GM21619 (cell line): ENCODE results near the gene ARHGEF17.

ENCODE experiments used
- ATAC-seq: cut with Tn5 transposase; IDR thresholded peaks from one replicate; pipeline ENCODE4 v1.9.1; 2021; ENCODE audit not compliant: unreplicated experiment

ARHGEF17 gene

GRCh38 chr11:73312036-73312435 is 4.0 kb downstream of the ARHGEF17 start:
- ATAC-seq = no peak

- no peak for ATAC-seq
These were observed 4.8 kb downstream of the ARHGEF17 start for GRCh38 chr11:73312851-73313327.

- no peak for ATAC-seq
These were observed 5.6 kb downstream of the ARHGEF17 start for GRCh38 chr11:73313652-73314051.

GRCh38 chr11:73314117-73314961 is 6.3 kb downstream of the ARHGEF17 start:
- no peak for ATAC-seq

- no peak for ATAC-seq
These were observed 7.4 kb downstream of the ARHGEF17 start for GRCh38 chr11:73315293-73316020.

GRCh38 chr11:73316422-73316821 is 8.3 kb downstream of the ARHGEF17 start:
- no peak for ATAC-seq

GRCh38 chr11:73317373-73317772 is 9.3 kb downstream of the ARHGEF17 start:
- ATAC-seq = no peak

- no peak for ATAC-seq
These were observed 9.7 kb downstream of the ARHGEF17 start for GRCh38 chr11:73317803-73318202.

GRCh38 chr11:73318501-73319011 is 10.5 kb downstream of the ARHGEF17 start:
- ATAC-seq = no peak

GRCh38 chr11:73320763-73321603 is 12.9 kb downstream of the ARHGEF17 start:
- ATAC-seq = no peak

GRCh38 chr11:73321604-73322381 is 13.7 kb downstream of the ARHGEF17 start:
- no peak for ATAC-seq

- ATAC-seq = no peak
These were observed 14.6 kb downstream of the ARHGEF17 start for GRCh38 chr11:73322382-73323306.

- ATAC-seq = no peak
These were observed 15.4 kb downstream of the ARHGEF17 start for GRCh38 chr11:73323464-73323863.

GRCh38 chr11:73324116-73324515 is 16.0 kb downstream of the ARHGEF17 start:
- ATAC-seq = no peak

- no peak for ATAC-seq
These were observed 16.6 kb downstream of the ARHGEF17 start for GRCh38 chr11:73324665-73325035.

- ATAC-seq = peak; percentile 66
These were observed 17.2 kb downstream of the ARHGEF17 start for GRCh38 chr11:73325036-73325981.

- no peak for ATAC-seq
These were observed 19.1 kb downstream of the ARHGEF17 start for GRCh38 chr11:73326929-73327811.
